ENCODE results near the gene SENP5. TPM values are rescaled to one million over a fixed set of nuclear protein-coding genes. Genes with fewer than 3 reads are reported as not detected.
A peak's percentile ranks its signal among the peaks of the same experiment; 100 is the strongest.

Gene SENP5
- total and polyA plus RNA-seq, 2 of the 8 experiments (the other 6 are each of a cell fraction or from before 2014, with no cell fraction given) = 6.7 to 27.3 TPM

DNA sequence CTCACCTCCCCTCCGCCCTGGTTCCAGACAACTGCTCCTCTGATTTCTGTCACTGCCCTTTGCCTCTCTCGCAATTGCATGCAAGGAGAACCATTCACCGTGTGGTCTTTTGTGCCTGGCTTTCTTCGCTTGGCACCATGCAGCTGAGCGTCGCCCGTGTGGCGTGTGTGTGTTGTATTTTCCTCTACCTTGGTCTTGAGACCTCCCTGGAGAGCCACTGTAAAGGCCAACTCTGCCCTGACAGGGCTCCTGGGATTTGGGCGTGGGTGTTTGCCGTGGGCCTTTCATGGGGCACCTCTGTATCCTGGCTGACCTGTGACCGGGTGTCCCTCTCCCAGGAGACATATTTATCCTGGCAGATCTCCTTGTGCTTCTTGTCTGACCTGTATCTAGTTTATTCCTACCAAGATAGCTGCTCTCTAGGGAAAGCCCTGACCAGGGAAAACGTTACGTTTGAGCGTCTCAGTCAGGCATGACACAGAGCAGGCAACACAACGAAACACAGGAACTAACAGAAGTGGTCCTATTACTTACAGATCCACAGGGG lies 102.9 kb downstream of the SENP5 start:
- Histone ChIP-seq H2BK5ac (ENCODE audit: low read depth, low read length) (no peak overlapping the region), H3K14ac (ENCODE audit: insufficient read length) (no peak overlapping the region), H3K9ac (replicated peaks in 1 of 4; ENCODE audit: extremely low read depth in 1 of 4, low read depth in 3 of 4, low read length in 3 of 4) (no peak overlapping the region), H3K4ac (replicated peaks; ENCODE audit: insufficient read length, low read depth, low read length) (no peak overlapping the region), H3K18ac (ENCODE audit: extremely low read depth, low read length) (no peak overlapping the region), H3K79me2 (ENCODE audit: control insufficient read depth in 1 of 2, insufficient read depth in 2 of 2, low read length in 2 of 2) (no peaks in the 10 kb centered on the region), H3K56ac (replicated peaks; ENCODE audit: insufficient read length, low read depth, low read length) (no peak overlapping the region), H4K8ac (ENCODE audit: extremely low read depth, insufficient read depth, low read length) (no peak overlapping the region), H3K23me2 (ENCODE audit: low read depth, low read length) (peaks cover 10% of the 10 kb centered on the region; the same call in 1 of the 2 replicates), H3K36me3 (ENCODE audit: control insufficient read depth in 2 of 4, insufficient read depth in 4 of 4, low read length in 3 of 4) (peaks cover 0 to 8% (median 0%) of the 10 kb centered on the region in 4 experiments; a peak in 1 of 8 replicates), H3K79me1 (ENCODE audit: low read depth, low read length) (no peaks in the 10 kb centered on the region), H2BK20ac (ENCODE audit: low read length) (no peak overlapping the region), H2AFZ (ENCODE audit: low read length) (no peak overlapping the region), H3K27me3 (replicated peaks in 1 of 4; ENCODE audit: control insufficient read depth in 3 of 4, extremely low read depth in 1 of 4, insufficient read depth in 3 of 4, low read length in 3 of 4) (peaks cover 51 to 60% (median 57%) of the 10 kb centered on the region in 4 experiments), H4K91ac (replicated peaks; ENCODE audit: insufficient read length, low read length) (no peak overlapping the region), H3K9me3 (ENCODE audit: insufficient read depth in 2 of 2, low read depth in 1 of 2, low read length in 1 of 2) (no peaks in the 10 kb centered on the region), H2BK120ac (replicated peaks; ENCODE audit: low read depth, low read length) (no peak overlapping the region), H3K4me1 (replicated peaks in 1 of 4; ENCODE audit: control insufficient read depth in 3 of 4, insufficient read depth in 4 of 4, low read length in 3 of 4) (peaks cover 0 to 24% (median 10%) of the 10 kb centered on the region in 4 experiments; a peak in 5 of 7 replicates), H3K27ac (ENCODE audit: low read depth, low read length) (no peak overlapping the region), H2AK5ac (ENCODE audit: low read depth, low read length) (0 out of 2 replicates have a peak overlapping the region, but pooled peaks have one; percentile 34), H3K23ac (ENCODE audit: insufficient read length) (no peak overlapping the region), H4K5ac (ENCODE audit: insufficient read length, low read depth, low read length) (no peak overlapping the region), H4K20me1 (replicated peaks in 1 of 2; ENCODE audit: control insufficient read depth in 1 of 2, insufficient read depth in 2 of 2, low read length in 2 of 2) (no peaks in the 10 kb centered on the region), H3K4me2 (ENCODE audit: insufficient read depth in 1 of 2, low read depth in 2 of 2, low read length in 2 of 2) (no peak overlapping the region), H2BK15ac (ENCODE audit: low read length) (no peak overlapping the region), H2BK12ac (ENCODE audit: low read depth, low read length) (no peak overlapping the region), H3K4me3 (ENCODE audit: extremely low read depth in 1 of 4, insufficient read depth in 2 of 4, low read depth in 3 of 4, low read length in 4 of 4) (no peak overlapping the region)
- ChIA-PET POLR2A (ENCODE audit: partially characterized antibody) (no interaction called here), CTCF (ENCODE audit: partially characterized antibody) (interaction anchor here (0.8 to 2.8 kb wide), 19 partner anchors 7 to 484 kb away, joined by 3 to 10 read pairs (median 4); no protein-coding TSS in a partner anchor)
- FAIRE-seq = no peak
- WGBS, 2 experiments (ENCODE audit: extremely low coverage in 1 of 2, insufficient coverage in 1 of 2, insufficient read length in 1 of 2, insufficient replicate concordance in 2 of 2, low coverage in 1 of 2, low lambda C conversion rate in 2 of 2, missing lambda C conversion rate in 1 of 2) = 89% methylated on average over 15 of the region's 15 CpGs; no CpG with 5 or more reads in 1 of the 2 experiments
- DNase-seq (ENCODE audit: low read depth in 1 of 2, low spot score in 2 of 2) = no peak
- TF ChIP-seq TAF7 (optimal IDR thresholded peaks at IDR 0.05; ENCODE audit: borderline replicate concordance, low read depth, low read length) (no peak), SIN3A (conservative IDR thresholded peaks at IDR 0.05 in 1 of 2, IDR thresholded peaks at IDR 0.05 in 1 of 2; ENCODE audit: low read depth in 1 of 2, low read length in 2 of 2) (no peak), BCL11A (IDR thresholded peaks at IDR 0.05; ENCODE audit: low read depth in 2 of 2, low read length in 2 of 2) (no peak), SIX5 (IDR thresholded peaks at IDR 0.05; ENCODE audit: low read depth, low read length) (no peak), CREB1 (IDR thresholded peaks at IDR 0.05) (no peak), TEAD4 (IDR thresholded peaks at IDR 0.05; ENCODE audit: low read depth, low read length) (no peak), NANOG (IDR thresholded peaks at IDR 0.05; ENCODE audit: insufficient read depth, low read depth, low read length, poor library complexity, severe bottlenecking) (no peak), CBX5 (IDR thresholded peaks at IDR 0.05; ENCODE audit: low read depth, low read length) (no peak), CHD1 (IDR thresholded peaks at IDR 0.05; ENCODE audit: low read depth, low read length) (no peak), SAP30 (IDR thresholded peaks at IDR 0.05; ENCODE audit: insufficient read depth, insufficient replicate concordance, low read length) (no peak), SRF (IDR thresholded peaks at IDR 0.05; ENCODE audit: low read depth, low read length) (no peak), FOSL1 (IDR thresholded peaks at IDR 0.05; ENCODE audit: insufficient read depth, low read depth, low read length) (no peak), HDAC6 (IDR thresholded peaks at IDR 0.05; ENCODE audit: low read depth, low read length) (no peak), SP2 (IDR thresholded peaks at IDR 0.05; ENCODE audit: low read length) (no peak)
